ENCODE measurements around the gene RUVBL1.

RUVBL1 gene

GRCh38 chr3:128152419-128153155 is 29.0 kb upstream of the RUVBL1 start:
- no peak overlapping the region for H3K23ac ChIP-seq (ENCODE audit: low read length in 2 of 2)
- no peak overlapping the region for H2BK15ac ChIP-seq (ENCODE audit: low read depth, poor library complexity, severe bottlenecking)
- peak overlapping the region; percentile 59 for H4K8ac ChIP-seq (ENCODE audit: low read length)
- 73% methylated on average over 10 of the region's 29 CpGs for WGBS
- H3K79me1 ChIP-seq (replicated peaks; ENCODE audit: low read length, poor library complexity, severe bottlenecking), result peaks cover 6% of the 10 kb centered on the region
- peak overlapping the region; percentile 12 for H3K27ac ChIP-seq (ENCODE audit: low read length, poor library complexity, severe bottlenecking)
- no peak overlapping the region for H4K91ac ChIP-seq (ENCODE audit: low read length)
- H3K4ac ChIP-seq (ENCODE audit: low read depth in 1 of 2, low read length in 2 of 2), result no peak overlapping the region
- H2AFZ ChIP-seq (ENCODE audit: low read depth, low read length), result no peak overlapping the region
- no peak overlapping the region for H3K14ac ChIP-seq (ENCODE audit: low read length in 2 of 2)
- peaks cover 3% of the 10 kb centered on the region for H3K9me3 ChIP-seq (ENCODE audit: control insufficient read depth, low read length)
- no peak overlapping the region for H2AK5ac ChIP-seq (ENCODE audit: low read length, severe bottlenecking)
- DNase-seq, result no peak
- no peak overlapping the region for H2BK12ac ChIP-seq (ENCODE audit: low read length in 2 of 2)
- H3K4me2 ChIP-seq (ENCODE audit: low read length, poor library complexity, severe bottlenecking), result peak overlapping the region; percentile 66
- H2BK120ac ChIP-seq (ENCODE audit: low read depth, low read length), result no peak overlapping the region
- H3K4me1 ChIP-seq (ENCODE audit: control insufficient read depth, insufficient read depth, low read depth, low read length), result peaks cover 1% of the 10 kb centered on the region
- H3K9ac ChIP-seq (ENCODE audit: low read length), result peak overlapping the region; percentile 89
- no peak overlapping the region for H2BK5ac ChIP-seq (ENCODE audit: low read depth, low read length, poor library complexity, severe bottlenecking)
- no peak overlapping the region for H3K18ac ChIP-seq (ENCODE audit: low read depth in 1 of 2, low read length in 2 of 2)
- peak overlapping the region in 1 of 2 experiments; percentile 89 for H3K4me3 ChIP-seq (ENCODE audit: insufficient read depth in 1 of 2, low read depth in 1 of 2, low read length in 2 of 2)
- peaks cover 0 to 10% of the 10 kb centered on the region in 2 experiments for H3K36me3 ChIP-seq (ENCODE audit: control insufficient read depth in 1 of 2, insufficient read depth in 2 of 2, low read depth in 1 of 2, low read length in 2 of 2)
- H3K27me3 ChIP-seq (ENCODE audit: control insufficient read depth in 1 of 2, insufficient read depth in 1 of 2, low read length in 2 of 2), result peaks cover 0 to 7% of the 10 kb centered on the region in 2 experiments

DNA sequence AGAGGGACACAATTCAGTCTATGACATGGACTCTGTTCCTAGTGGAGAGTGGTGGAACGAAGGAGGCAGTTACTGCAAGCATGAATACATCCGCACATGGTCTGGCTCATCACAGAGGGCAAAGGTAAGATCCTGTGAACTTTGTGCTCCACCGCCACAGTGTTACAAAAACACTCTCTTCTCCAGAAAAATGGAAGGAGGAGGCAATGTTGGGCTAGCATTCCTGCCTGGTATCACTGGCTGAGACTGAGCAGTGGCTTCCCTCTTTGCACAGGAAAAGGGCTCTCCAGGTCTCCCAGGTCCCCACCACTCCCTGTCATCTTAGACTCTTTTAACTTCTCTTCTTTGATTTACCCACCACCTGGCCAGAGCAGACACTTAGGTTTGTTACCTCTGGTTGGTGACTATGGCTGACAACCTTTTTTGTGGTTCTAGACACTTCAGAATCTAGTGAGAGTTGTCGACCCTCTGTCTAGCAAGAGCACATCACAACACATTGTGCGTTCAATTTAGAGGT is 28.2 kb upstream of the RUVBL1 start:
- H3K4ac ChIP-seq (ENCODE audit: low read depth in 1 of 2, low read length in 2 of 2), result no peak overlapping the region
- no peak overlapping the region for H2BK120ac ChIP-seq (ENCODE audit: low read depth, low read length)
- WGBS, result 94% methylated on average over 5 of the region's 5 CpGs

GRCh38 chr3:128149650-128150049 is 26.0 kb upstream of the RUVBL1 start:
- Histone ChIP-seq H3K79me1 (replicated peaks; ENCODE audit: low read length, poor library complexity, severe bottlenecking) (no peaks in the 10 kb centered on the region), H2BK120ac (ENCODE audit: low read depth, low read length) (no peak overlapping the region), H3K27ac (ENCODE audit: low read length, poor library complexity, severe bottlenecking) (no peak overlapping the region), H3K4ac (ENCODE audit: low read depth in 1 of 2, low read length in 2 of 2) (no peak overlapping the region), H2BK5ac (ENCODE audit: low read depth, low read length, poor library complexity, severe bottlenecking) (no peak overlapping the region), H4K8ac (ENCODE audit: low read length) (no peak overlapping the region), H3K4me1 (ENCODE audit: control insufficient read depth, insufficient read depth, low read depth, low read length) (peaks cover 4% of the 10 kb centered on the region), H3K23ac (ENCODE audit: low read length in 2 of 2) (no peak overlapping the region), H3K9me3 (ENCODE audit: control insufficient read depth, low read length) (no peaks in the 10 kb centered on the region), H3K14ac (ENCODE audit: low read length in 2 of 2) (no peak overlapping the region), H3K18ac (ENCODE audit: low read depth in 1 of 2, low read length in 2 of 2) (no peak overlapping the region), H2AFZ (ENCODE audit: low read depth, low read length) (no peak overlapping the region), H4K91ac (ENCODE audit: low read length) (no peak overlapping the region), H2AK5ac (ENCODE audit: low read length, severe bottlenecking) (no peak overlapping the region), H3K4me3 (ENCODE audit: insufficient read depth in 1 of 2, low read depth in 1 of 2, low read length in 2 of 2) (no peak overlapping the region), H2BK12ac (ENCODE audit: low read length in 2 of 2) (no peak overlapping the region), H3K27me3 (ENCODE audit: control insufficient read depth in 1 of 2, insufficient read depth in 1 of 2, low read length in 2 of 2) (peaks cover 0 to 15% of the 10 kb centered on the region in 2 experiments), H3K9ac (ENCODE audit: low read length) (no peak overlapping the region), H2BK15ac (ENCODE audit: low read depth, poor library complexity, severe bottlenecking) (no peak overlapping the region), H3K4me2 (ENCODE audit: low read length, poor library complexity, severe bottlenecking) (no peak overlapping the region), H3K36me3 (ENCODE audit: control insufficient read depth in 1 of 2, insufficient read depth in 2 of 2, low read depth in 1 of 2, low read length in 2 of 2) (peaks cover 0 to 5% of the 10 kb centered on the region in 2 experiments)
- no peak for DNase-seq
- 82% methylated on average over 5 of the region's 5 CpGs for WGBS

More for the DNA sequence above, 28.2 kb upstream of the RUVBL1 start:
- Histone ChIP-seq H3K27me3 (ENCODE audit: control insufficient read depth in 1 of 2, insufficient read depth in 1 of 2, low read length in 2 of 2) (peaks cover 0 to 7% of the 10 kb centered on the region in 2 experiments), H2AK5ac (ENCODE audit: low read length, severe bottlenecking) (no peak overlapping the region), H3K79me1 (replicated peaks; ENCODE audit: low read length, poor library complexity, severe bottlenecking) (peaks cover 6% of the 10 kb centered on the region), H4K91ac (ENCODE audit: low read length) (no peak overlapping the region), H3K4me1 (ENCODE audit: control insufficient read depth, insufficient read depth, low read depth, low read length) (peaks cover 1% of the 10 kb centered on the region), H3K14ac (ENCODE audit: low read length in 2 of 2) (no peak overlapping the region), H2BK12ac (ENCODE audit: low read length in 2 of 2) (no peak overlapping the region), H2BK15ac (ENCODE audit: low read depth, poor library complexity, severe bottlenecking) (no peak overlapping the region), H4K8ac (ENCODE audit: low read length) (no peak overlapping the region), H3K23ac (ENCODE audit: low read length in 2 of 2) (no peak overlapping the region), H3K36me3 (ENCODE audit: control insufficient read depth in 1 of 2, insufficient read depth in 2 of 2, low read depth in 1 of 2, low read length in 2 of 2) (peaks cover 0 to 5% of the 10 kb centered on the region in 2 experiments), H3K27ac (ENCODE audit: low read length, poor library complexity, severe bottlenecking) (no peak overlapping the region), H3K9ac (ENCODE audit: low read length) (no peak overlapping the region), H2BK5ac (ENCODE audit: low read depth, low read length, poor library complexity, severe bottlenecking) (no peak overlapping the region), H3K18ac (ENCODE audit: low read depth in 1 of 2, low read length in 2 of 2) (no peak overlapping the region), H2AFZ (ENCODE audit: low read depth, low read length) (no peak overlapping the region), H3K4me2 (ENCODE audit: low read length, poor library complexity, severe bottlenecking) (no peak overlapping the region), H3K9me3 (ENCODE audit: control insufficient read depth, low read length) (no peaks in the 10 kb centered on the region), H3K4me3 (ENCODE audit: insufficient read depth in 1 of 2, low read depth in 1 of 2, low read length in 2 of 2) (no peak overlapping the region)
- DNase-seq, result no peak

- no peak overlapping the region for H3K27ac ChIP-seq (ENCODE audit: low read length, poor library complexity, severe bottlenecking)
- WGBS, result 98% methylated on average over 14 of the region's 14 CpGs
- no peak overlapping the region for H4K8ac ChIP-seq (ENCODE audit: low read length)
- H3K36me3 ChIP-seq (ENCODE audit: control insufficient read depth in 1 of 2, insufficient read depth in 2 of 2, low read depth in 1 of 2, low read length in 2 of 2), result peaks cover 0 to 5% of the 10 kb centered on the region in 2 experiments
- no peak overlapping the region for H3K18ac ChIP-seq (ENCODE audit: low read depth in 1 of 2, low read length in 2 of 2)
- no peak overlapping the region for H2BK120ac ChIP-seq (ENCODE audit: low read depth, low read length)
- H3K4me3 ChIP-seq (ENCODE audit: insufficient read depth in 1 of 2, low read depth in 1 of 2, low read length in 2 of 2), result no peak overlapping the region
- H3K79me1 ChIP-seq (replicated peaks; ENCODE audit: low read length, poor library complexity, severe bottlenecking), result no peaks in the 10 kb centered on the region
- H2BK12ac ChIP-seq (ENCODE audit: low read length in 2 of 2), result no peak overlapping the region
- H2AFZ ChIP-seq (ENCODE audit: low read depth, low read length), result no peak overlapping the region
- H4K91ac ChIP-seq (ENCODE audit: low read length), result no peak overlapping the region
- peaks cover 2% of the 10 kb centered on the region for H3K4me1 ChIP-seq (ENCODE audit: control insufficient read depth, insufficient read depth, low read depth, low read length)
- H2BK15ac ChIP-seq (ENCODE audit: low read depth, poor library complexity, severe bottlenecking), result no peak overlapping the region
- no peaks in the 10 kb centered on the region for H3K9me3 ChIP-seq (ENCODE audit: control insufficient read depth, low read length)
- peaks cover 0 to 25% of the 10 kb centered on the region in 2 experiments for H3K27me3 ChIP-seq (ENCODE audit: control insufficient read depth in 1 of 2, insufficient read depth in 1 of 2, low read length in 2 of 2)
- DNase-seq, result no peak
- H2AK5ac ChIP-seq (ENCODE audit: low read length, severe bottlenecking), result no peak overlapping the region
- no peak overlapping the region for H3K4ac ChIP-seq (ENCODE audit: low read depth in 1 of 2, low read length in 2 of 2)
- no peak overlapping the region for H3K9ac ChIP-seq (ENCODE audit: low read length)
- no peak overlapping the region for H3K14ac ChIP-seq (ENCODE audit: low read length in 2 of 2)
- H3K23ac ChIP-seq (ENCODE audit: low read length in 2 of 2), result no peak overlapping the region
- H2BK5ac ChIP-seq (ENCODE audit: low read depth, low read length, poor library complexity, severe bottlenecking), result no peak overlapping the region
- no peak overlapping the region for H3K4me2 ChIP-seq (ENCODE audit: low read length, poor library complexity, severe bottlenecking)
Observed at GRCh38 chr3:128146201-128146600, 22.6 kb upstream of the RUVBL1 start.

Measured in mesenchymal stem cell (in vitro differentiated cells and primary cell).